HG02623 (cell line): ENCODE data around the gene PANK4.
"Not testable (repeated sequence)": the region's sequence is repeated elsewhere in the genome, so short reads cannot be mapped to it uniquely, and the experiment has no call there.

Experiments
- ATAC-seq: cut with Tn5 transposase; IDR thresholded peaks from one replicate; pipeline ENCODE4 v1.9.1; 2021; ENCODE audit warnings: moderate library complexity; ENCODE audit not compliant: unreplicated experiment

PANK4 gene

GRCh38 chr1:2559509-2560298, 33.3 kb upstream of the PANK4 start:
- ATAC-seq, result no peak

GRCh38 chr1:2558861-2559260, 32.5 kb upstream of the PANK4 start:
- ATAC-seq, result no peak

- ATAC-seq, result no peak
Observed at GRCh38 chr1:2558420-2558819, 32.0 kb upstream of the PANK4 start.

GRCh38 chr1:2557482-2558400, 31.3 kb upstream of the PANK4 start:
- ATAC-seq, result no peak

GRCh38 chr1:2556678-2557481, 30.5 kb upstream of the PANK4 start:
- ATAC-seq, result no peak

GRCh38 chr1:2556277-2556677, 29.9 kb upstream of the PANK4 start, which contains the start of gene TNFRSF14:
Gene TNFRSF14 (plus strand): TSS chr1:2556371. CDS start chr1:2556665, 294 bp downstream.
- ATAC-seq, result no peak

- ATAC-seq, result no peak
Observed at GRCh38 chr1:2555634-2556276, 29.4 kb upstream of the PANK4 start.

- ATAC-seq, result no peak
Observed at GRCh38 chr1:2554621-2555387, 28.4 kb upstream of the PANK4 start.

- no peak for ATAC-seq
Observed at GRCh38 chr1:2553871-2554620, 27.6 kb upstream of the PANK4 start.

GRCh38 chr1:2553076-2553475, 26.7 kb upstream of the PANK4 start:
- not testable (repeated sequence) for ATAC-seq

GRCh38 chr1:2552189-2552588, 25.8 kb upstream of the PANK4 start:
- no peak for ATAC-seq

- ATAC-seq, result not testable (repeated sequence)
Observed at GRCh38 chr1:2551544-2551943, 25.1 kb upstream of the PANK4 start.

- ATAC-seq, result not testable (repeated sequence)
Observed at GRCh38 chr1:2550309-2550861, 24.0 kb upstream of the PANK4 start.

- not testable (repeated sequence) for ATAC-seq
Observed at GRCh38 chr1:2549367-2550029, 23.1 kb upstream of the PANK4 start.

- no peak for ATAC-seq
Observed at GRCh38 chr1:2548068-2548589, 21.7 kb upstream of the PANK4 start.

- ATAC-seq, result no peak
Observed at GRCh38 chr1:2547210-2548067, 21.0 kb upstream of the PANK4 start.
